ENCODE data around the gene BFSP2.
"Not testable (repeated sequence)": the region's sequence is repeated elsewhere in the genome, so short reads cannot be mapped to it uniquely, and the experiment has no call there.

BFSP2 gene

GRCh38 chr3:133487920-133488540 is 88.2 kb downstream of the BFSP2 start:
- peak; percentile 60 to 70 for DNase-seq

DNA sequence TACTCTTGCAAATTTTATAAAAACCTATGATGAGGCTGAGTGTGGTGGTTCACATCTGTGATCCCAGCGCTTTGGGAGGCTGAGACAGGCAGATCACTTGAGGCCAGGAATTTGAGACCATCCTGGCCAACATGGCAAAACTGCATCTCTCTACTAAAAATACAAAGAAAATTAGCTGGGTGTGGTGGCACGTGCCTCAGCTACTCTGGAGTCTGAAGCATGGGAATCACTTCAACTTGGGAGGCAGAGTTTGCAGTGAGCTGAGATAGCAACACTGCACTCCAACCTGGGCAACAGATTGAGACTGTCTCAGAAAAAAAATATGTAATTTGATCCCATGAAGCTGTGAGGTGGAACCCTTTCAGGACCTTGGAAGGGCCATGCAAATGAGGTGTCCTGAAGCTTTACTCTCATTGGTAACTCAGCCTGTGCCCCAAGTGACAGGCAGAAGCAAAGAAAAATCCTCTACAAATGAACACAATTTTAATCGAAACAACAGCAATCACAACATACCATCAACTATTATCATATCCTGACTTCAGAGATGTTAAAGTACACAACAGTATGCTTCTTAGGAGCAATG is 89.0 kb downstream of the BFSP2 start:
- DNase-seq = no peak

- no peak for DNase-seq
Observed at GRCh38 chr3:133489466-133490085, 89.7 kb downstream of the BFSP2 start.

DNA sequence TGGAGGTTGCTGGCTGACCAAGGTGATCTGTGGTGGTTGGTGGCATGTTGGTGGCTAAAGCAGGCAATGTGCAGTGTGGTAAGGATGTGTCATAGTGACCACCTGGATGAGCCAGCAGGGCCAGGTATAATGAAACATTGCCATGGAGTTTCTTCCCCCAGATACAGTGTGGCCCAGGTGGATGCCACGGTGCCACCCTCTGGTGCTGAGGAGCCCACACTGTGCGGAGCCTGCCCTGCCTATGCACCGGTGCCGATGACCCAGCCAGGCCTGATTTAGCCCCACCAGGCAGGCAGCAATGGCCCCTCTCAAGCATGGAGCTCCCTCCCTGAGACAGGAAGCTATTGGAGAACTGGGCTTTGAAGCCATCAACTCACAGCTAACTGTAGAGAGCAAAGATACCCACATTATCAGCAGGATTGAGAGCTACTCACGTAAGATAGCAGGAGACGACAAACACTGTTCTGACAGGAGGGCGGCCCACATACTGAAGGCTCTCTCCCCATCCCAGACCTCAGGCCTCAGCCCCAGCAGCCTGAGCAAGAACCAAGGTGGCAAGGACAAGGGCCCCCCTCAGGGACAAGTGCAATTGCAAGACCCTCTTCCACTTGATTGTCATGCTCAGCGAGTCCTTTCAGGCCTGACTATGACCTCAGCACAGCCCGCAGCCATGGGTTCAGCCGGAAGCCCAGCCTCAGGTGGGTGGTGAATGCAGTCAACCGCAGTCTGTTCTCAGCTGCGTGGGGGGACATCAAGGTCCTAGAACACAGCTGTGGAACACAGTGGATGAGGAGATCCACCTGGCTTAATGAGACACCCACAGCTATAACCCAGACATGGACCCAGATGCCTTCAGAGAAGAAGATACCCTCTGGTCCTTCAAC is 90.9 kb downstream of the BFSP2 start:
- DNase-seq = peak; percentile 47 to 71

- DNase-seq = no peak
Observed at GRCh38 chr3:133491481-133492059, 91.7 kb downstream of the BFSP2 start.

DNA sequence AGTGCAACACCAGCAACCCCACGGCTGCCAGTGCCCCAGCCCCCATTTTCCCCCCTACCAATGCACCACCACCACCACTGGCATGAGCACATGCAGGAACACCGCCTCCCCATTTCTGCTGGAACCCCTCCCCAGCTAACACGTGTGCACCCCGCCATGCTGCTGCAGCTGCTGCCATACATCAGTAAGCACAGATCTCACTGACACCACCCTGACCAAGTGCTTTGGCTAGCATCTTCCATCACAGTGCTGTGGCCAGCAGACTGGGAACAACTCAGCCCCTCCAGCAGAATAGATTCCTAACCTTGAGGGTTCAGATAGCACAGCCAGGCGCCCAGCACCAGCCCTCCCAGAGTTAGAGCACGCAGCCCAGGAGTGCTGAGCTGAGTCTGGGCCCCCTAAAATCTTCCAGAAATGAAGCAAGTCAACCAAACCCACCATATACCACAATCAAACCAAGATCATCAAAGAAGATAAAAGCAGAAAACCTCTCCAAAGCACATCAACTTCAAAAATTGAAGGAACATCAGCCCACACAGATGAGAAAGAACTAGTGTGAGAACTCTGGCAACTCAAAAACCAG is 92.4 kb downstream of the BFSP2 start:
- DNase-seq = no peak

- DNase-seq = no peak
Observed at GRCh38 chr3:133494469-133494868, 94.6 kb downstream of the BFSP2 start.

DNA sequence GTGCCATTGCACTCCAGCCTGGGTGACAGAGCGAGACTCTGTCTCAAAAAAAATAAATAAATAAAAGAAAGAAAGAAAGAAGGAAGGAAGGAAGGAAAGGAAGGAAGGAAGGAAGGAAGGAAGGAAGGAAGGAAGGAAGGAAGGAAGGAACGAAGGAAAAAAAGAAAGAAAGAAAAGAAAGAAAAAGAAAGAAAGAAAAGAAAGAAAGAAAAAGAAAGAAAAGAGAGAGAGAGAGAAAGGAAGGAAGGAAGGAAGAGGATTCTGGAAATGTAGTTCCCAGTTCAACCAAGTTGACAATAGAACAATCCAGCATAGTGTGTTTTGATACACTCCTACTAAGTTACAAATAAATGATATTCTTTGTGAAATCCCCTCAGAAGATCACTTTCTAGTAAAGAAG is 102.7 kb downstream of the BFSP2 start:
- DNase-seq = not testable (repeated sequence)

DNA sequence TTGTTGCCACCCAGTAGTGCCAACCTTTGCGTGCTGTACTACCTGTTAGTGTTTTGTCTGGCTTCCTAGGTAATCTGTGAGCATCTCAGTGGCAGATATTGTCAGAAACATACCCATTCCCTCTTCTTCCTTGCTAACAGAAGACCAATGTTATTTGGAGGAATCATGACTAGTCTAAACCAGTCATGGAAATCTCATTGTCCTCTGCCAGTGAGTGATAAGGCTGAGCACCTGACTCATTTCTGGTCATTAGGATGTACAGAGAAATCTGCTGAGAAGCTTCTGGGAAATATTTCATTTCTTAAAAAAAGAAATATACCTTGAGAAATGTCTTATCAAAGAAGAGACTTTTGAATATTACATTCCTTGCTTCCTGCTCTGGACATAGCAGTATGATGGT is 103.6 kb downstream of the BFSP2 start:
- DNase-seq = no peak

DNA sequence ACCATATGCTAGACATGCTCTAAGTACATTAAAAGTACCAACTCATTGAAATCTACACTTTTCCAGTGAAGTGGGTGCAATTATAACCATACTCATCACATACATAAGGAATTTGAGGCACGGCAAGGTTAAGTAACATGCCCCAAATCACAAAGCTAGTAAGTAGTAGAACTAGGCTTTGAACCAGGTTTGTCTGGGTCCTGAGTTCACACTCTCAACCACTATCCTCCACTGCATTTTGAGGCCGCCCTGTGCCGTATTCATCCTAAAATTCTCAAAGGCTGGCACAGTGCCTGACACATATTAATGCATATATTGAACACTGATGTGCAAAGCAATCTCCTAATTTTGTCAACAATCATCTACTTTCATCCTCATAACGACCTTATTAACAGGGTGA is 104.9 kb downstream of the BFSP2 start:
- DNase-seq = no peak

- no peak for DNase-seq
Observed at GRCh38 chr3:133505813-133506212, 106.0 kb downstream of the BFSP2 start.

- DNase-seq = peak; percentile 40 to 71
Observed at GRCh38 chr3:133506215-133506901, 106.5 kb downstream of the BFSP2 start.

GRCh38 chr3:133509488-133509887 is 109.6 kb downstream of the BFSP2 start:
- DNase-seq = no peak

DNA sequence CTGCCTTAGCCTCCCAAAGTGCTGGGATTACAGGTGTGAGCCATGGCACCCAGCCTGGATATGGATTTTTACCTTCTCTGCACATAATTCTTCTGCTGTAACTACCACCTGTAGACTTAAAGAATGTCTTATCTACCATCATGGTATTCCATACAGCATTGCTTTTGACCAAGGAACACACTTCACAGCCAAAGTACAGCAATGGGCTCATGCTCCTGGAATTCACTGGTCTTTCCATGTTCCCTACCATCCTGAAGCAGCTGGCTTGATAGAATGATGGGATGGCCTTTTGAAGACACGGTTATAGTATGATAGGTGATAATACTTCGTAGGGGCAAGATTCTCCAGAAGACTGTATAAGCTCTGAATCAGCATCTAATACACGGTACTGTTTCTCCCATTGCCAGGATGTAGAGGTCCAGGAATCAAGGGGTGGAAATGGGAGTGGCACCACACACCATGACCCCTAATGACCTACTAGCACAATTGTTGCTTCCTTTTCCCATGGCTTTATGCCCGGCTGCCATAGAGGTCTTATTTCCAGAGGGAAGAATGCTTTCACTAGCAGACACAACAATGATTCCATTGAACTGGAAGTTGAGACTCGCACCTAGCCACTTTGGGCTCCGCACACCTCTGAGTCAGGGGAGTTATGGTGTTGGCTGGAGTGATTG is 112.7 kb downstream of the BFSP2 start:
- DNase-seq = no peak

DNA sequence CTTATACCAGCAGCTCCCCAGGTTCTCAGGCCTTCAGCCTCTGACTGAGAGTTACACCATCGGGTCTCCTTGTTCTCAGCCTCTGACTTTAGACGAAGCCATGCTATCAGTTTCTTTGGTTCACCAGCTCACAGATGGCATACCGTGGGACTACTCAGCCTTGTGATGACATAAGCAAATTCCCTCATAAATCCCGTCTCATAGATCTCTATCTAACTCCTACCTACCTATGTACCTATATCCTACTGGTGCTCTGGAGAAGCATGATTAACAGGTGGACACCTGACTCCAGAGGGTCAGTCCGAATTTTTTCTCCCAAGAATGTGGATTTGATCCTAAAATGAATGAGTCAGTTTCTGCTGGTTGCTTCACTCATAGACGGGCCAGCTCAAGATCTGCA is 114.6 kb downstream of the BFSP2 start:
- no peak for DNase-seq

GRCh38 chr3:133515127-133515526 is 115.3 kb downstream of the BFSP2 start:
- DNase-seq = no peak

DNA sequence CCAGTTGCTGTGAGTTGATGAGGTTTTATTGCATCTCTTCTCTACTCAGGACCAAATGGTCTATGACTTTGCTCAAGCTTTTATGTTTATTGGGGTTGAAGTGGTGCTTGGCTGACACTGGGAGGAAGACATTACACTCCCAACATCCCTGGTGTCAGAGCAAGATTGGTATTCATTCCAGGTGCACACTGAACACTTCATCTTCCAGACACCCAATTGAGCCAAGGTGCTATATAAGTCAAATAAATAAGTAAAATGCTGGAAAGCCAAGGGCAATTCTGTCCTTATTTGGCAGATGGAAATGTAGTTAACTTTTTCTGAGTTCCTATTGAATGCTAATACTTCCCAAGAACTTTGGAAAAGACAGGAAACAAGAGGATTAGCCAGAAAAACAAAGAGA is 120.4 kb downstream of the BFSP2 start:
- no peak for DNase-seq

DNA sequence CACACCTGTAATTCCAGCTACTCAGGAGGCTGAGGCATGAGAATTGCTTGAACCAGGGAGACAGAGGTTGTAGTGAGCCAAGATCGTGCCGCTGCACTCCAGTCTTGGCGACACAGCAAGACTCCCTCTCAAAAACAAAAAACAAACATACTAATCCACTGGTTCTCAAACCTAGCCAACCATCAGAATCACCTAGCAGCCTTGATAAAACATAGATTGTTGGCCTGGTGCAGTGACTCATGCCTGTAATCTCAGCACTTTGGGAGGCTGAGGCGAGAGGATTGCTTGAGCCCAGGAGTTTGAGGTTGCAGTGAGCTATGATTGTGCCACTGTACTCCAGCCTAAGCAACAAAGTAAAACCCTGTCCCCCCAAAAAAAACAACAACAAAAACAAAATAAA is 121.1 kb downstream of the BFSP2 start:
- not testable (repeated sequence) for DNase-seq

DNA sequence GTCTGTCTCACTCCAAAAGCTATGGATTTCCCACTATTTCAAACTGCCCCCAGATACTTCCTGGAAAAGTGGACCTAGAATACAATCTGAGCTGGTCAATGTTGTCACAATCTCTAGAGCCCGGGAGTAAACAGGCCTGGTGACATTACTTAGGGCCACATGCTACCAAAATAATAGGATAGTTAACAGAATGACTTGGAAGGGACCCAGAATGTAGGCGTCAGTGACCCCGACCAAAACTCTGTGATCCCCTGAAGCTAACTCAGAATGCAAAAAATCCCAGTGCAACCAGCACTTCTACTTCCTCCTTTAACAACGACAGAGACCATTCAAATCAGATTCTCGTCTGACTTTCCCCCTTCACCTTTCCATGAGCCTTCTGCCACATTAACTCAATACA is 122.1 kb downstream of the BFSP2 start:
- DNase-seq = no peak

GRCh38 chr3:133523758-133524157 is 123.9 kb downstream of the BFSP2 start:
- not testable (repeated sequence) for DNase-seq

Data from CD4-positive, alpha-beta T cell treated with Interleukin-4 for 1 hour (primary cell).